ENCODE results near the gene FBXO41.

FBXO41 gene

GRCh38 chr2:73246850-73247249, 37.4 kb downstream of the FBXO41 start:
- no peak for DNase-seq (ENCODE audit: low read depth in 2 of 2)

- DNase-seq (ENCODE audit: low read depth in 2 of 2): no peak
Observed at GRCh38 chr2:73244580-73244979, 39.7 kb downstream of the FBXO41 start.

GRCh38 chr2:73243884-73244570, 40.3 kb downstream of the FBXO41 start:
- DNase-seq (ENCODE audit: low read depth in 2 of 2): no peak

- no peak for DNase-seq (ENCODE audit: low read depth in 2 of 2)
Observed at GRCh38 chr2:73239776-73240175, 44.5 kb downstream of the FBXO41 start.

DNA sequence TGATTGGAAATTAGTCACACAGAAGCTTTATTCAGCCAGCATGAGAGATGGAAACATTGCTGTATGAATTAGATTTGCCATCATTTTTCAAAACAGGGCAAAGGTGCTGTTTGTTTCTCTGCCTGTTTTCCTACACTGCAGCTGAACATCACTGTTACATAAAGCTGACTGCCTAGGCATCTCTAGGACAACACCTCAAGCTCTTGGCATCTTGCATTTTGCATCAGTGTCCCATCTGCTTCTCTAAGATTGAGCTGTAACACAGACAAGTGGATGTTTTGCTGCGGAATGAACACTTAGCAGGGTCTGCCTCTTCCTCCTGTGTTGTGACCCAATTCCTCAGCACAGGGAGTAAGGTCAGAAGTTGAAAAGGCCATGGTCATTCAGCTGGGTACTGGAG, 45.3 kb downstream of the FBXO41 start:
- DNase-seq (ENCODE audit: low read depth in 2 of 2): no peak

GRCh38 chr2:73238149-73238548, 46.1 kb downstream of the FBXO41 start:
- DNase-seq (ENCODE audit: low read depth in 2 of 2): no peak

GRCh38 chr2:73237168-73237567, 47.1 kb downstream of the FBXO41 start:
- no peak for DNase-seq (ENCODE audit: low read depth in 2 of 2)

- DNase-seq (ENCODE audit: low read depth in 2 of 2): no peak
Observed at GRCh38 chr2:73235315-73236028, 48.8 kb downstream of the FBXO41 start.

- DNase-seq (ENCODE audit: low read depth in 2 of 2): peak; percentile 70 to 79
Observed at GRCh38 chr2:73233932-73234832, 50.1 kb downstream of the FBXO41 start, which contains the start of gene CCT7. Gene CCT7, plus strand, starts transcription at chr2:73234308. Its CDS starts 71 bp downstream, at chr2:73234379.

- peak; percentile 85 to 91 for DNase-seq (ENCODE audit: low read depth in 2 of 2)
Observed at GRCh38 chr2:73233154-73233931, 50.9 kb downstream of the FBXO41 start, which contains the start of gene PRADC1. Gene PRADC1, minus strand, starts transcription at chr2:73233239. Its CDS starts 79 bp downstream, at chr2:73233160.

- peak in 1 of 2 donors; percentile 7 for DNase-seq (ENCODE audit: low read depth in 2 of 2)
Observed at GRCh38 chr2:73232403-73233153, 51.7 kb downstream of the FBXO41 start.

DNA sequence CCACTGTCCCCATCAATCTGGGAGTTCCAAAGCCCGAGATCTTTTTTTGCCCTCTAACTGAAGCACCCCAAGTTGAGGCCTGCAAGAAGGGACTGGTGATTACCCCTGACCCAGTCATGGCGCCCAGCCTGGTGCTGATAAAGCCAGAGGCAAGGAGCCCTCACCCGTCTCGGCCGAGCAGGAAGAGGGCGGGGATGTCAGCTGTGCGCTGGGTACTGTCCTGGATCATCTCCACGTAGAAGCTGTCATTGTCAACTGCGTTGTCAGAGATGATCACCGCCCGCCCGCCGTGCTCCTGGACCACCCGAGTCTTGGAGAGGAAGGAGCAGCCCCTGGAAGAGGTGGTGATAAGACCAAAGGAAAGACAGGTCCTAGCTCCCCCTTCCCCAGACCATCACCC, 55.6 kb downstream of the FBXO41 start:
- DNase-seq (ENCODE audit: low read depth in 2 of 2): no peak

DNA sequence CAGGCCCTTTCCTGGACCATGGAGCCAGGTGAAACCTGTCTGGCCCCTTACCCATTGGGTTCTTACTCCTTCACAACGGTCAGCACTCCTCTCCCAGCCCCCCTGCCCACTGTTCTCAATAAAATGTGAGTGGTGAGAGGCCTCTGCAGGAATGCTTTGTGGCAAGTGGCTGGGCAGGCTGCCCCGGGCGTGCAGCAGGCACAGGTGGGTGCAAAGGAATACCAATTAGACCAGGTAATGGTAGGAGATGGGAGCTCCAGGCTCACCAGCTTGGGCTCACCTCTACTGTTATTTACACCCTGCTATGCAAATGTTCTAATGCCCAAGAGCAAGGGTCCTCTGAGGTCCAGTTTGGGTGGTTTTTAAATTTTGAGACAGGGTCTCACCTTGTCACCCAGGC, 57.2 kb downstream of the FBXO41 start:
- no peak for DNase-seq (ENCODE audit: low read depth in 2 of 2)

DNA sequence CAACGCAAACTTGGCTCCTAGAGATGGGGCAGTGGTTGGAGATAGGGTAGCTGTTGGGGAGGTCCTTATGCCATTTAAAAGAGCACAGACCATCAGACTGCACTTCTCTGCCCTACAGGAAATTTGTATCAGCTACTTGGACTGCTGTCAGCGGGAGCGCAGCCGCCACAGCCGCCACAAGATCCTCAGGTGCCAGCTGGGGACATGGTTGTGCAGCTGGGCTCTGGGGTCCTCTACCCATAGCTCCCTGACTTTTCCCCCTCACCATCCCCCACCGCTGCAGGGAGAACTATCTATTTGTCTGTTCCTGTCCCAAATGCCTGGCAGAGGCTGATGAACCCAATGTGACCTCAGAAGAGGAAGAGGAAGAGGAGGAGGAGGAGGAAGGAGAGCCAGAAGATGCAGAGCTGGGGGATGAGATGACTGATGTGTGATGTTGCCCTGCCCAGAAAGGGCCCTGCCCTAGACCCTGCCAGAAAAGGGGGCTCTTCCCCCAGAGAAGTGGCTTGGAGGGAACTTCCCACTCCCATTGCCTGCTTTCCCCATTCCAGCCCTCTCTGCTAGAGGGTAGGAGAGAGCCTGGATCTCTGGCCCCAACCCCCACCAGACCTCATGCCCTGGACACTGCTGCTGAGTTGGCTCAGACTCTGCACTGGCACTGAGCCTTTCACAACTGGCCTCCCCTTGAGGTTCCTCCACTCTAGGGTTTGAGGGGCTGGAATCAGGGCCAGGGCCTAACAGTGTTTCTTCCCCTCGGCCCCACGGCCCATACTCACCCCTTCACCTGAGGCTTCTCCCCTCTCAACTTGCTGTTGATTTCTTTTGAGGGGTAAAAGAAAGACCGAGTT, 58.5 kb downstream of the FBXO41 start:
- no peak for DNase-seq (ENCODE audit: low read depth in 2 of 2)

DNA sequence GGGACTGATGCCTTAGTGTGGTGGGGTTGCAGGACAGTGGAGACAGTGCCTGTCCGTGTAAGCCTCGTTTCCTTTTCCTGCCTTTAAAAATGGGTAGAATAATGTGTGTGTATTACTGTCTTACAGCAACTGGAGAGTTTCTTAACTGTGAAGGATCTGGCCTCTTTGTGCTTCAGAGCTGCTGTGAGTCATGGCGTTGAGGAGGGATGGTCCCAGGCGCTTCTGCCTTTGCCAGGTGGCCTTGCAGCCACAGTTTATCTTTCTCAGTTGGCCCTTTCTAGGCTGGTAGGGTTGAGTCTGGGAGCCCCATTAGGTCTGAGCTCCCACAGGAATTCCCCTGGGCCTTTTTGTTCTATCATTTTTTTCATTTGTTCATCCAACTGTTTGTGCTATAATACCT, 60.5 kb downstream of the FBXO41 start:
- DNase-seq (ENCODE audit: low read depth in 2 of 2): no peak

DNA sequence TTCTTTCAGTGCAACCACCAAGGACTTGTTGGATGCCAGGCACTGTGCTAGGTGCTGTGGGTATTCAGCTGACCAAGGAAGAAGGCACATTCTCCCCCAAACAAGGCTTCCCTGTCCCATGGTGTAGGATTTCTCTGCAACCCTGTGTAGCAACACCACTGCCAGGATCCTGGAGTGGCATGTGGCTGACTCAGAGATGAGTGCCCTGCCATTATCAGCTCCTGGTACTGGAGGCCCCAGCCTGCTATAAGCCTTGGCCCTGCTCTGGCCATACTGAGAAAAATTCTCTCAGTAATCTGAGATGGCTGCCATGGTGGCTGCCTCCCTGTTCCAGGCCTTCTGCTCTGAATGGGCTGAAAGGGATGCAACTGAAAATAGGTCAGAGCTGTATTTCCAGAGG, 66.0 kb downstream of the FBXO41 start:
- no peak for DNase-seq (ENCODE audit: low read depth in 2 of 2)

DNA sequence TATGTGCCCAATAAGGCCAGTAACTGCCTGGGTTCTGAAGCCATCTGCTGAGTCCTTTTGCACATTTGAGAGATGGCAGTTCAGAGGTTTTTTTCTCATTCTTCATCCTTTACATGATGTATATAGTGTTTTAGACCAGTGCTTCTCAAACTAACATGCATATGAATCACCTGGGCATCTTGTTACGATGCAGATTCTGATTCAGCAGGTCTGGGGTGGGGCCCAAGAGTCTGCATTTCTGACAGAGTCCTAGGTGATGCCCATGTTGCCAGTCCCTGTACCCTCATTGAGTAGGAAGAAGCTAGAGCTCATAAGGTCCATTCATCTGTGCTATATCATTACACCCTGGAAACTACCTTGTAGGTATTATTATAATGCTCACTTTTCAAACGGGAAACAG, 66.5 kb downstream of the FBXO41 start:
- DNase-seq (ENCODE audit: low read depth in 2 of 2): no peak

DNA sequence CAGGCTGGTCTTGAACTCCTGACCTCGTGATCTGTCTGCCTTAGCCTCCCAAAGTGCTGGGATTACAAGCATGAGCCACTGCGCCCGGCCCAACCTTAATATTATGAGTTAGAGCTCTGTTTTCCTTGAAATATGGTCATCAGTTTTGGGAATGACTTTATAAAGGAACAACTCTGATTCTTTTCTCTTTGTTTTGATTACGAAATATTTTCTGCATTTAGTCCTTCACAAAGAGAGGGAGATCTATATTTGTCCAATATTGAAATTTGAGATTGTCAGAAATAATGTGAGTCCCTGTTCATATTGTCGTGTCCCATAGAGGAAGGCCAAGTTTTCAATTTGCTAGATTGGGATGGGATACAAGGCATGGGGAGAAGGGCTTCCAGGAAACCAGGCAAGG, 67.1 kb downstream of the FBXO41 start:
- DNase-seq (ENCODE audit: low read depth in 2 of 2): no peak

- DNase-seq (ENCODE audit: low read depth in 2 of 2): no peak
Observed at GRCh38 chr2:73215254-73215653, 69.0 kb downstream of the FBXO41 start.

Measured in activated CD8-positive, alpha-beta memory T cell treated with anti-CD3 and anti-CD28 coated beads for 4 hours (primary cell).